Tibial artery (tissue), 4 donors: ENCODE results near the gene CCDC88A.

Experiments used
- DNase-seq, 2 donors: peaks; one replicate each; pipeline ENCODE4 v3.0.0-alpha.2; 2019
- H3K27ac ChIP-seq, 2 donors: fragments of 200-600 bp; sonication (generic) in 1 of 2; 1 replicate in 1 of 2; 2 replicates in 1 of 2; pipeline ENCODE4 v1.5.1; 2018 to 2019; ENCODE audit warnings: mild to moderate bottlenecking in 1 of 2
- H3K27me3 ChIP-seq, 2 donors: fragments of 200-600 bp; sonication (generic) in 1 of 2; one replicate each; pipeline versions ENCODE4 v1.5.1 to v1.6.0; 2016 to 2019
- H3K36me3 ChIP-seq, 3 donors: fragments of 200-600 bp; sonication (generic) in 2 of 3; one replicate each; pipeline ENCODE4 v1.5.1; 2016 to 2019; ENCODE audit warnings: mild to moderate bottlenecking in 2 of 3
- H3K4me1 ChIP-seq, 4 donors: fragments of 200-600 bp; sonication (generic) in 2 of 4; 1 replicate in 3 of 4; 2 replicates in 1 of 4; pipeline ENCODE4 v1.5.1; 2016 to 2019
- H3K4me3 ChIP-seq, 2 donors: fragments of 200-600 bp; sonication (generic) in 1 of 2; 1 replicate in 1 of 2; 2 replicates in 1 of 2; pipeline ENCODE4 v1.5.1; 2018 to 2019; ENCODE audit warnings: mild to moderate bottlenecking in 2 of 2
- H3K9me3 ChIP-seq, 3 donors: fragments of 200-600 bp; sonication (generic) in 1 of 3; one replicate each; pipeline ENCODE4 v1.5.1; 2016 to 2019
- intact Hi-C: fragments of 100-400 bp; cut with DNase I; formaldehyde crosslinking; loops from one replicate; pipeline ENCODE4 v1.15.0; 2023; ENCODE audit warnings: low total_unique reads
- TF ChIP-seq, protein P1 (sequence below), 2 experiments: fragments of 200-600 bp in 1 of 2; fragments of 450-650 bp in 1 of 2; IDR thresholded peaks; one replicate each; pipeline ENCODE4 v1.5.1; 2017 to 2019; ENCODE audit warnings: antibody characterized with exemption in 2 of 2, mild to moderate bottlenecking in 1 of 2, moderate library complexity in 1 of 2

The CCDC88A gene

DNA sequence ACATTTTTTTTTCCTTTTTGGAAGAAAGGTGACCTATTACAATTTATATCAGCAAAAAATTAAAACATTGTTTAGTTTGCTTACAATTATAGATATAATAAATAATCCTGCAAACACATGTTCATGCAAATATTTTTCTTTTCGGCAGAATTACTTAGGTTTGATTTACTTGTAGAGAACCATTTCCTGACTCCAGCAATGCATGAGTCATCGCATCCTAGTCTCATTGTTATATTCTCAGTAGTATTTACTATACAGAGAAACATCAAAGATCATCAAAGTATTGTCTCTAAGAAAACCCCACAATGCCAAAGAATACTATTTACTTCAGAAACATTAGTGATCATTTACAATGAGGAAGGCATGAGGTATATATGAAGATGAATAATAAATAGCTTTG lies 110.2 kb downstream of the CCDC88A start:
- Histone ChIP-seq H3K27me3 (no peaks in the 10 kb centered on the region), H3K36me3 (peaks cover 26 to 45% (median 37%) of the 10 kb centered on the region in 3 donors), H3K27ac (no peak overlapping the region), H3K4me1 (no peaks in the 10 kb centered on the region), H3K9me3 (no peaks in the 10 kb centered on the region), H3K4me3 (no peak overlapping the region)
- intact Hi-C loops, result no loop called here
- no peak for DNase-seq
- TF ChIP-seq, protein P1, sequence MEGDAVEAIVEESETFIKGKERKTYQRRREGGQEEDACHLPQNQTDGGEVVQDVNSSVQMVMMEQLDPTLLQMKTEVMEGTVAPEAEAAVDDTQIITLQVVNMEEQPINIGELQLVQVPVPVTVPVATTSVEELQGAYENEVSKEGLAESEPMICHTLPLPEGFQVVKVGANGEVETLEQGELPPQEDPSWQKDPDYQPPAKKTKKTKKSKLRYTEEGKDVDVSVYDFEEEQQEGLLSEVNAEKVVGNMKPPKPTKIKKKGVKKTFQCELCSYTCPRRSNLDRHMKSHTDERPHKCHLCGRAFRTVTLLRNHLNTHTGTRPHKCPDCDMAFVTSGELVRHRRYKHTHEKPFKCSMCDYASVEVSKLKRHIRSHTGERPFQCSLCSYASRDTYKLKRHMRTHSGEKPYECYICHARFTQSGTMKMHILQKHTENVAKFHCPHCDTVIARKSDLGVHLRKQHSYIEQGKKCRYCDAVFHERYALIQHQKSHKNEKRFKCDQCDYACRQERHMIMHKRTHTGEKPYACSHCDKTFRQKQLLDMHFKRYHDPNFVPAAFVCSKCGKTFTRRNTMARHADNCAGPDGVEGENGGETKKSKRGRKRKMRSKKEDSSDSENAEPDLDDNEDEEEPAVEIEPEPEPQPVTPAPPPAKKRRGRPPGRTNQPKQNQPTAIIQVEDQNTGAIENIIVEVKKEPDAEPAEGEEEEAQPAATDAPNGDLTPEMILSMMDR (IDR thresholded peaks at IDR 0.05), result no peak

DNA sequence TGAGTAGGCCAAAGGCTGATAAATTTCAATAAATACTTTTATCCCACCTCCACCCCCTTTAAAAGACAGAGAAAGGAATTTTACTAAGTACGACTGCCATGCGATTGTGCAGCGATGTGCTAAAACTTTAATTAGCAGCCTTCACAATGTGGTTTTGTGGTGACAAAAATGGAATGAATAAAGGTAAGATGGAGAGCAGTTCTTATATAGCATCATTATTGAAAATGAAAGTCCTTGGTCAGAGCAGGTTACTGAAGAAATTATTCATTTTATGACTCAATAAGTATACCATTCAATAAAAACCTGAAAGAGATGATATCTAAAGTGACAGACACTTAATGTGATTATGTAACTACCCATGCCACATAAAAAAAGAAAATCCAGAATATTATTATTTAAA lies 117.4 kb downstream of the CCDC88A start:
- intact Hi-C loops, result no loop called here
- no peaks in the 10 kb centered on the region for H3K4me1 ChIP-seq
- TF ChIP-seq, protein P1 (IDR thresholded peaks at IDR 0.05), result no peak
- peaks cover 10 to 33% (median 11%) of the 10 kb centered on the region in 3 donors for H3K36me3 ChIP-seq
- H3K4me3 ChIP-seq, result no peak overlapping the region
- no peak for DNase-seq
- no peaks in the 10 kb centered on the region for H3K27me3 ChIP-seq
- no peaks in the 10 kb centered on the region for H3K9me3 ChIP-seq
- no peak overlapping the region for H3K27ac ChIP-seq

DNA sequence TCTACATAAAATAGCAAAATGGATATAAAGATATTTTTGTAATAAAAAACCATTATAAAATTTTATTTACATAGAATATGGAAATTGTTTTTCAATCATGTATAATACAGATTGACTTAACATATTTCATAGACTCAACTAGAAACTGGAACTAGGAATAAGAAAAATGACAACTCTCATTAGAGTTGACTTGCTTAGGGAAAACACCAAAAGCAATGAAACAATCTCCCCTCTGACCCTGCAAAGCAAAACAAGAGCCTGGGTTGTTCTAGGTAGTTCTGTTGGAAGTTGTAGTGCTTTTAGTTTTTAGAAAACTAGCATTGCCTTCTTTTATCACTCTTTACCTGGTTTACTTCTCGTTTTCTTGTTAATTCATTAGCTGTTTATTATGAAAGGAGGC lies 118.4 kb downstream of the CCDC88A start:
- no peak for DNase-seq
- no peaks in the 10 kb centered on the region for H3K27me3 ChIP-seq
- no peaks in the 10 kb centered on the region for H3K4me1 ChIP-seq
- H3K9me3 ChIP-seq, result no peaks in the 10 kb centered on the region
- no peak overlapping the region for H3K27ac ChIP-seq
- intact Hi-C loops, result no loop called here
- no peak overlapping the region for H3K4me3 ChIP-seq
- H3K36me3 ChIP-seq, result peaks cover 6 to 28% (median 9%) of the 10 kb centered on the region in 3 donors
- TF ChIP-seq, protein P1 (IDR thresholded peaks at IDR 0.05), result no peak

DNA sequence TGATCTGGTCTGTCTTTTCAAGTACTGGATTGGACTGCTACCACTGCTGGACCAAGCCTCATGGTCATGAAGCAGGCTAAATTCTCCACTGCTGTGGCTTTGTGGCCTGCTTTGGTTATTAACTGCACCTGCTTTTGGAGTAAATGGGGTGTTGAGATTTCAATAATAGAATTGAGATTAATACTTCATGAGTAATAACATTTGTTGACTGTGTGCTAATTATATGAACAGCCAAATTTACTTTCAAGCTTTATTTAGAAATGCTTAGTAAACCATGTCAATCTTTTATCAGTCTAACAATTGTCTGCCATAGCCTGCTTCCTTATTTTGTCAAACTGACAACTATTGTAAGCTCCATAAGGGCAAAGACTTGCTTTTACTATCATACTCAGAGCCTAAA lies 123.3 kb downstream of the CCDC88A start:
- Histone ChIP-seq H3K36me3 (peaks cover 0 to 25% (median 17%) of the 10 kb centered on the region in 3 donors), H3K27me3 (no peaks in the 10 kb centered on the region), H3K27ac (no peak overlapping the region), H3K4me1 (peaks cover 0 to 2% (median 0%) of the 10 kb centered on the region in 4 donors), H3K9me3 (no peaks in the 10 kb centered on the region), H3K4me3 (no peak overlapping the region)
- TF ChIP-seq, protein P1 (IDR thresholded peaks at IDR 0.05), result no peak
- DNase-seq, result no peak
- intact Hi-C loops, result no loop called here

DNA sequence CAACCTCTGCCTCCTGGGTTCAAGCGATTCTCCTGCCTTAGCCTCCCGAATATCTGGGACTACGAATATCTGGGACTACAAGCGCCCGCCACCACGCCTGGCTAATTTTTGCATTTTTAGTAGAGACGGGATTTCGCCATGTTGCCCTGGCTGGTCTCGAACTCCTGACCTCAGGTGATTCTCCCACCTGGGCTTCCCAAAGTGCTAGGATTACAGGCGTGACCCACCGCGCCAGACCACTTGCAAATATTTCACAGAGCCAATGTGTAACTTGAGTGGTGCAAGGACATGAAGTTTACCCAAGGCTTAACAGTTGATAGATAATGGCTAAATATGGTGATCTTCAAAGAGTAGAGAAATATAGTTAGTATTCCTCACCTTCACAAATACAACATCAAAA lies 136.6 kb downstream of the CCDC88A start:
- TF ChIP-seq, protein P1 (IDR thresholded peaks at IDR 0.05), result no peak
- intact Hi-C loops, result loop anchor here (5.0 kb wide), 1 partner anchor 951 kb away; a partner anchor contains a TSS
- Histone ChIP-seq H3K36me3 (no peaks in the 10 kb centered on the region), H3K4me1 (peaks cover 0 to 26% (median 11%) of the 10 kb centered on the region in 4 donors), H3K4me3 (peak overlapping the region; percentile 65 to 91), H3K9me3 (no peaks in the 10 kb centered on the region), H3K27ac (peak overlapping the region; percentile 1 to 94), H3K27me3 (no peaks in the 10 kb centered on the region)
- no peak for DNase-seq
